DOHH2 (cell line): ENCODE measurements around the gene HERC3.

Experiments used
- H3F3A ChIP-seq: fragments of 200-600 bp; sonication (generic), shearing (Covaris generic); 2 replicates; pipeline ENCODE4 v1.6.0; 2016; ENCODE audit warnings: antibody characterized with exemption, mild to moderate bottlenecking; ENCODE audit not compliant: control insufficient read depth, insufficient read depth
- H3K27ac ChIP-seq: fragments of 200-600 bp; sonication (generic); 2 replicates; pipeline ENCODE4 v1.5.1; 2014; ENCODE audit warnings: low read depth, mild to moderate bottlenecking, low read length, moderate library complexity
- H3K27me3 ChIP-seq: fragments of 200-600 bp; sonication (generic); 2 replicates; pipeline ENCODE4 v1.6.1; 2014; ENCODE audit warnings: mild to moderate bottlenecking, low read length, mixed read lengths; ENCODE audit not compliant: control insufficient read depth
- H3K36me3 ChIP-seq: fragments of 200-600 bp; sonication (generic); 2 replicates; pipeline ENCODE4 v1.6.1; 2014; ENCODE audit warnings: mild to moderate bottlenecking, low read length, moderate library complexity, mixed read lengths; ENCODE audit not compliant: control insufficient read depth
- H3K4me1 ChIP-seq: fragments of 200-600 bp; sonication (generic); 2 replicates; pipeline ENCODE4 v1.6.1; 2014; ENCODE audit warnings: mild to moderate bottlenecking, low read length, mixed read lengths; ENCODE audit not compliant: control insufficient read depth
- H3K4me2 ChIP-seq: fragments of 200-600 bp; sonication (generic); 2 replicates; pipeline ENCODE4 v1.6.0; 2014; ENCODE audit warnings: mild to moderate bottlenecking, low read length, moderate library complexity
- H3K4me3 ChIP-seq: fragments of 200-600 bp; sonication (generic); 2 replicates; pipeline ENCODE4 v1.5.1; 2014; ENCODE audit warnings: mild to moderate bottlenecking, low read length, mixed read lengths
- H3K79me2 ChIP-seq: fragments of 200-600 bp; sonication (generic); 2 replicates; pipeline ENCODE4 v1.6.1; 2014; ENCODE audit warnings: mild to moderate bottlenecking, low read length, mixed read lengths; ENCODE audit not compliant: control insufficient read depth
- H3K9me2 ChIP-seq: fragments of 200-600 bp; sonication (generic); replicated peaks from 2 replicates; pipeline ENCODE4 v1.6.1; 2014; ENCODE audit warnings: mild to moderate bottlenecking, low read length, mixed read lengths; ENCODE audit not compliant: control insufficient read depth
- H3K9me3 ChIP-seq: fragments of 200-600 bp; sonication (generic); 2 replicates; pipeline ENCODE4 v1.6.1; 2014; ENCODE audit warnings: antibody characterized with exemption, low read length, mixed read lengths; ENCODE audit not compliant: control insufficient read depth, insufficient read depth
- H4K20me1 ChIP-seq: fragments of 200-600 bp; sonication (generic); 2 replicates; pipeline ENCODE4 v1.6.0; 2014; ENCODE audit warnings: low read depth, mild to moderate bottlenecking, antibody characterized with exemption, low read length, moderate library complexity; ENCODE audit not compliant: control insufficient read depth, insufficient read depth
- EZH2phosphoT487 ChIP-seq: fragments of 200-600 bp; sonication (generic); IDR thresholded peaks from 2 replicates; pipeline ENCODE4 v1.6.1; 2017; ENCODE audit warnings: borderline replicate concordance, mild to moderate bottlenecking, antibody characterized with exemption, low read length, moderate library complexity, mixed read lengths
- TF ChIP-seq, protein P1 (sequence below): fragments of 200-600 bp; sonication (generic); IDR thresholded peaks from one replicate; pipeline ENCODE4 v1.5.1; 2014; ENCODE audit warnings: antibody characterized with exemption, mild to moderate bottlenecking, low read depth, low read length; ENCODE audit not compliant: poor library complexity, severe bottlenecking

Gene HERC3

DNA sequence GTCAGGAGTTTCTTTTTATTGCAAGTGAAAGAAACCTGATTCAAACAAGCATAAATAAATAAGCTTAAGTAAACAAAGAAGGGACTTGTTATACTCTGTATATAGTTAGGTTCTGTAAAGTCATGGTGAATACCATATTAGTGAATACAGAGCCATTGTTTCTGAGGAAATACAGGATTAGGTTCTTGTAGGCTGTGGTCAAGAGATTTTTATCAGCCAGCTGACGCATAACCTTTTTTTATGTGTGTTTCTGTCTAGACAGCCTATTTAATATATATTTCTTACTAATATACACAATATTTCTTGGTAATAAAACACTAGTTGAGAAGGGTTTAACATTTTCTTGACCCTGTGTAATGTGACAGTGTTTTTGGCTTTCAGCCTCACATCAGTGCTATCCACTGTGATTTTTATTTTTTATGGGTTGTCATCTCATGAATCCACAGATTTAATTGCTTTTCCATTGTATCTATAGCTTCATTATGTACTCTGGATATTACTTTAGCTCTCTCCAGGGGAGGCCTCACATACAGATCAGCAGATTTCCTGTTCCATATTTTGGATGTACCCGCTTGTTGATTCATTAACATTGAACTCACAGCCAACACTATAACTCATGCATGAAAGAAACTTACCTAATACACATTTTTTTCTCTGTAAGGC lies 8.0 kb downstream of the HERC3 start:
- TF ChIP-seq EZH2phosphoT487, result no peak
- TF ChIP-seq, protein P1, sequence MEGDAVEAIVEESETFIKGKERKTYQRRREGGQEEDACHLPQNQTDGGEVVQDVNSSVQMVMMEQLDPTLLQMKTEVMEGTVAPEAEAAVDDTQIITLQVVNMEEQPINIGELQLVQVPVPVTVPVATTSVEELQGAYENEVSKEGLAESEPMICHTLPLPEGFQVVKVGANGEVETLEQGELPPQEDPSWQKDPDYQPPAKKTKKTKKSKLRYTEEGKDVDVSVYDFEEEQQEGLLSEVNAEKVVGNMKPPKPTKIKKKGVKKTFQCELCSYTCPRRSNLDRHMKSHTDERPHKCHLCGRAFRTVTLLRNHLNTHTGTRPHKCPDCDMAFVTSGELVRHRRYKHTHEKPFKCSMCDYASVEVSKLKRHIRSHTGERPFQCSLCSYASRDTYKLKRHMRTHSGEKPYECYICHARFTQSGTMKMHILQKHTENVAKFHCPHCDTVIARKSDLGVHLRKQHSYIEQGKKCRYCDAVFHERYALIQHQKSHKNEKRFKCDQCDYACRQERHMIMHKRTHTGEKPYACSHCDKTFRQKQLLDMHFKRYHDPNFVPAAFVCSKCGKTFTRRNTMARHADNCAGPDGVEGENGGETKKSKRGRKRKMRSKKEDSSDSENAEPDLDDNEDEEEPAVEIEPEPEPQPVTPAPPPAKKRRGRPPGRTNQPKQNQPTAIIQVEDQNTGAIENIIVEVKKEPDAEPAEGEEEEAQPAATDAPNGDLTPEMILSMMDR, result no peak
- Histone ChIP-seq H3K4me3 (no peak overlapping the region), H3K4me1 (peaks cover 5% of the 10 kb centered on the region; the same call in 1 of the 2 replicates), H3K9me2 (no peaks in the 10 kb centered on the region), H3K4me2 (no peak overlapping the region), H3K36me3 (peaks cover 12% of the 10 kb centered on the region), H3K79me2 (no peaks in the 10 kb centered on the region), H3K27me3 (no peaks in the 10 kb centered on the region), H3K27ac (no peak overlapping the region), H4K20me1 (no peaks in the 10 kb centered on the region), H3K9me3 (no peaks in the 10 kb centered on the region), H3F3A (no peaks in the 10 kb centered on the region)

DNA sequence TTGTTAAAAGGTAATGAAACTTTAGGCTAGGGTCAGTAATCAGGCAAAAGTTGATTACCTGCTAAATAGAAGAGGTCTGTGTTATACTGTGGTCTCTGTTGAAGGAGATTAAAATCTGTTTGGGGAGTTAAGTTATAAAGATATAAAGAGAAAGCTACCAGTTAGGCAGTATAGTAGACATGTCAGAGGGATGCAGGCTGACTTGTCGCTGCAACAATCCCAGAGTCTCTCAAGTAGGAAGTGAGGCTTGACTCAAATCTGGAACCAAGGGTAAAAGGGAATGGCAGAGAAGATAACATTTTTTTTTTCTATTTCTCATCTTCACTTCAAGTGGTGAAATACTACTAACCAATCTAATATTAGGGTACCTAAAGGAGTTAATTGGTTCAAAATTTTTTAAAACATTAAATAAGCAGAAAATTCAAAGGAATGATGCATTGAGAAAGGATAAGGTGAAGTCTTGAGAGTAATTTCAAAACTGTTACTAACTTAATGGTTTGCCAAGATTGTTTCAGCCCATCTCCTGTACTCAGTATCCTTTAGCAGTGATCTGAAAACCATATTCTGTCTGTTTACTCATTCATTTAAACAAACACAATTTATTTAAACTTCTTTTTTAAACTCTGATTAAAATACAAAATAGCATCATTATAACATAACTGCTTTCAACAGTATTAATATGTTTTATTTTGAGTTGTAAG lies 12.8 kb downstream of the HERC3 start:
- Histone ChIP-seq H3K4me3 (no peak overlapping the region), H3K9me3 (no peaks in the 10 kb centered on the region), H3K4me2 (no peak overlapping the region), H3K36me3 (peaks cover 29% of the 10 kb centered on the region), H3F3A (no peaks in the 10 kb centered on the region), H3K27me3 (no peaks in the 10 kb centered on the region), H3K27ac (no peak overlapping the region), H4K20me1 (no peaks in the 10 kb centered on the region), H3K9me2 (no peaks in the 10 kb centered on the region), H3K4me1 (peaks cover 4% of the 10 kb centered on the region), H3K79me2 (no peaks in the 10 kb centered on the region)
- no peak for TF ChIP-seq EZH2phosphoT487
- TF ChIP-seq, protein P1, result no peak

GRCh38 chr4:88605736-88606135 lies 13.5 kb downstream of the HERC3 start:
- H3K4me1 ChIP-seq, result peaks cover 4% of the 10 kb centered on the region
- H3F3A ChIP-seq, result no peaks in the 10 kb centered on the region
- no peaks in the 10 kb centered on the region for H4K20me1 ChIP-seq
- no peaks in the 10 kb centered on the region for H3K9me3 ChIP-seq
- no peak overlapping the region for H3K27ac ChIP-seq
- H3K4me3 ChIP-seq, result no peak overlapping the region
- no peak overlapping the region for H3K4me2 ChIP-seq
- no peaks in the 10 kb centered on the region for H3K79me2 ChIP-seq
- H3K27me3 ChIP-seq, result no peaks in the 10 kb centered on the region
- H3K9me2 ChIP-seq, result no peaks in the 10 kb centered on the region
- TF ChIP-seq EZH2phosphoT487, result no peak
- TF ChIP-seq, protein P1, result no peak
- peaks cover 29% of the 10 kb centered on the region for H3K36me3 ChIP-seq
